HAP-1 (cell line): ENCODE measurements around the gene S1PR1.
A peak's percentile ranks its signal among the peaks of the same experiment; 100 is the strongest.

Experiments used
- DNase-seq, 2 experiments: peaks; one replicate each; pipeline ENCODE4 v3.0.0-alpha.2; 2016 to 2020; ENCODE audit warnings: low spot score in 2 of 2
- H3K27me3 ChIP-seq: fragments of 250-450 bp; sonication (Bioruptor Pico); 2 replicates; pipeline ENCODE4 v1.5.1; 2020; ENCODE audit warnings: low read depth, mild to moderate bottlenecking, moderate library complexity
- H3K36me3 ChIP-seq: fragments of 250-450 bp; sonication (Bioruptor Pico); replicated peaks from 2 replicates; pipeline ENCODE4 v1.5.1; 2020; ENCODE audit warnings: mild to moderate bottlenecking
- H3K4me1 ChIP-seq: fragments of 250-450 bp; sonication (Bioruptor Pico); 2 replicates; pipeline ENCODE4 v1.5.1; 2020; ENCODE audit warnings: mild to moderate bottlenecking
- H3K4me3 ChIP-seq: fragments of 250-450 bp; sonication (Bioruptor Pico); 2 replicates; pipeline ENCODE4 v1.5.1; 2020; ENCODE audit warnings: mild to moderate bottlenecking, moderate library complexity
- H3K9me3 ChIP-seq: fragments of 250-450 bp; sonication (Bioruptor Pico); 2 replicates; pipeline ENCODE4 v1.5.1; 2020; ENCODE audit warnings: mild to moderate bottlenecking, moderate library complexity
- in situ Hi-C: fragments of 300-500 bp; cut with MboI; formaldehyde crosslinking; loops from 3 replicates; pipeline ENCODE4 v1.14.3; 2020; ENCODE audit warnings: low sequenced_read_pairs, inconsistent platforms, mixed read lengths

Gene S1PR1

GRCh38 chr1:101244842-101245241, 8.0 kb downstream of the S1PR1 start:
- H3K4me1 ChIP-seq, result no peaks in the 10 kb centered on the region; the same call in 1 of the 2 replicates
- peaks cover 2% of the 10 kb centered on the region; the same call in 1 of the 2 replicates for H3K36me3 ChIP-seq
- no peaks in the 10 kb centered on the region for H3K27me3 ChIP-seq
- no peaks in the 10 kb centered on the region for H3K9me3 ChIP-seq
- H3K4me3 ChIP-seq, result no peak overlapping the region
- DNase-seq, result no peak
- in situ Hi-C loops, result no loop called here

- Histone ChIP-seq H3K4me3 (no peak overlapping the region), H3K9me3 (no peaks in the 10 kb centered on the region), H3K4me1 (no peaks in the 10 kb centered on the region; the same call in 1 of the 2 replicates), H3K27me3 (no peaks in the 10 kb centered on the region), H3K36me3 (peaks cover 2% of the 10 kb centered on the region; the same call in 1 of the 2 replicates)
- in situ Hi-C loops, result no loop called here
- no peak for DNase-seq
Observed at GRCh38 chr1:101245246-101245927, 8.6 kb downstream of the S1PR1 start.

GRCh38 chr1:101247404-101248287, 10.8 kb downstream of the S1PR1 start:
- DNase-seq, result no peak
- no peaks in the 10 kb centered on the region for H3K27me3 ChIP-seq
- in situ Hi-C loops, result no loop called here
- H3K4me3 ChIP-seq, result no peak overlapping the region
- H3K4me1 ChIP-seq, result peaks cover 5% of the 10 kb centered on the region
- H3K9me3 ChIP-seq, result no peaks in the 10 kb centered on the region
- H3K36me3 ChIP-seq, result no peaks in the 10 kb centered on the region

- no peaks in the 10 kb centered on the region for H3K9me3 ChIP-seq
- in situ Hi-C loops, result no loop called here
- no peaks in the 10 kb centered on the region for H3K27me3 ChIP-seq
- H3K4me3 ChIP-seq, result no peak overlapping the region
- H3K36me3 ChIP-seq, result no peaks in the 10 kb centered on the region
- DNase-seq, result no peak
- peaks cover 11% of the 10 kb centered on the region for H3K4me1 ChIP-seq
Observed at GRCh38 chr1:101250222-101250621, 13.4 kb downstream of the S1PR1 start.

- no peak for DNase-seq
- Histone ChIP-seq H3K27me3 (no peaks in the 10 kb centered on the region), H3K4me3 (no peak overlapping the region), H3K9me3 (no peaks in the 10 kb centered on the region), H3K36me3 (no peaks in the 10 kb centered on the region), H3K4me1 (peaks cover 11% of the 10 kb centered on the region)
- in situ Hi-C loops, result no loop called here
Observed at GRCh38 chr1:101250656-101251272, 13.9 kb downstream of the S1PR1 start.

GRCh38 chr1:101251504-101251903, 14.7 kb downstream of the S1PR1 start:
- H3K27me3 ChIP-seq, result no peaks in the 10 kb centered on the region
- DNase-seq, result no peak
- H3K36me3 ChIP-seq, result no peaks in the 10 kb centered on the region
- in situ Hi-C loops, result no loop called here
- no peaks in the 10 kb centered on the region for H3K9me3 ChIP-seq
- no peak overlapping the region for H3K4me3 ChIP-seq
- H3K4me1 ChIP-seq, result peaks cover 11% of the 10 kb centered on the region

- no peaks in the 10 kb centered on the region for H3K27me3 ChIP-seq
- in situ Hi-C loops, result no loop called here
- DNase-seq, result peak; percentile 31 to 46
- no peaks in the 10 kb centered on the region for H3K9me3 ChIP-seq
- no peaks in the 10 kb centered on the region for H3K36me3 ChIP-seq
- peaks cover 11% of the 10 kb centered on the region for H3K4me1 ChIP-seq
- no peak overlapping the region for H3K4me3 ChIP-seq
Observed at GRCh38 chr1:101253976-101254674, 17.3 kb downstream of the S1PR1 start.

GRCh38 chr1:101257500-101258325, 20.9 kb downstream of the S1PR1 start:
- no peaks in the 10 kb centered on the region for H3K9me3 ChIP-seq
- H3K36me3 ChIP-seq, result no peaks in the 10 kb centered on the region
- H3K4me1 ChIP-seq, result peaks cover 6% of the 10 kb centered on the region
- H3K27me3 ChIP-seq, result no peaks in the 10 kb centered on the region
- in situ Hi-C loops, result no loop called here
- H3K4me3 ChIP-seq, result no peak overlapping the region
- no peak for DNase-seq

GRCh38 chr1:101259744-101260148, 22.9 kb downstream of the S1PR1 start:
- H3K4me3 ChIP-seq, result no peak overlapping the region
- no peak for DNase-seq
- in situ Hi-C loops, result no loop called here
- no peaks in the 10 kb centered on the region for H3K36me3 ChIP-seq
- no peaks in the 10 kb centered on the region for H3K4me1 ChIP-seq
- no peaks in the 10 kb centered on the region for H3K27me3 ChIP-seq
- H3K9me3 ChIP-seq, result no peaks in the 10 kb centered on the region

GRCh38 chr1:101260556-101261350, 23.9 kb downstream of the S1PR1 start:
- no peaks in the 10 kb centered on the region for H3K27me3 ChIP-seq
- H3K4me1 ChIP-seq, result no peaks in the 10 kb centered on the region
- H3K4me3 ChIP-seq, result no peak overlapping the region
- no peak for DNase-seq
- no peaks in the 10 kb centered on the region for H3K36me3 ChIP-seq
- no peaks in the 10 kb centered on the region for H3K9me3 ChIP-seq
- in situ Hi-C loops, result no loop called here

GRCh38 chr1:101261623-101262022, 24.8 kb downstream of the S1PR1 start:
- H3K4me3 ChIP-seq, result no peak overlapping the region
- no peaks in the 10 kb centered on the region for H3K4me1 ChIP-seq
- in situ Hi-C loops, result no loop called here
- H3K9me3 ChIP-seq, result no peaks in the 10 kb centered on the region
- DNase-seq, result no peak
- H3K36me3 ChIP-seq, result no peaks in the 10 kb centered on the region
- H3K27me3 ChIP-seq, result no peaks in the 10 kb centered on the region

- Histone ChIP-seq H3K4me3 (no peak overlapping the region), H3K9me3 (no peaks in the 10 kb centered on the region), H3K27me3 (no peaks in the 10 kb centered on the region), H3K36me3 (no peaks in the 10 kb centered on the region), H3K4me1 (no peaks in the 10 kb centered on the region)
- in situ Hi-C loops, result no loop called here
- no peak for DNase-seq
Observed at GRCh38 chr1:101262060-101262459, 25.2 kb downstream of the S1PR1 start.
